PC-3 (cell line): Measurements from ENCODE around the gene SPRTN. TPM values are rescaled to one million over a fixed set of nuclear protein-coding genes. Genes with fewer than 3 reads are reported as not detected.

Experiments used
- ATAC-seq: fragments of 200-7000 bp; cut with Tn5 transposase; 2 replicates; pipeline ENCODE4 v1.9.1; 2020; ENCODE audit warnings: mild to moderate bottlenecking, moderate library complexity
- BruUV-seq: library from RNA; stranded (reverse); fragments of 400-500 nt; replicated peaks from 2 replicates; lab custom pipeline; 2021; lab: Mats Ljungman, UMichigan
- CTCF ChIA-PET: fragments of 300-600 bp; sonication (Branson Sonifier 250); formaldehyde crosslinking; loops from one replicate; lab custom pipeline; 2022; ENCODE audit warnings: antibody characterized with exemption; lab: Charles Lee
- POLR2A ChIA-PET: fragments of 300-600 bp; sonication (Branson Sonifier 250); formaldehyde crosslinking; loops from one replicate; lab custom pipeline; 2022; ENCODE audit warnings: antibody characterized with exemption; ENCODE audit not compliant: unreplicated experiment; lab: Charles Lee
- DNase-seq: peaks from one replicate; pipeline ENCODE4 v3.0.0-alpha.2; 2015
- H2AFZ ChIP-seq: fragments of 300-600 bp; sonication (generic); 2 replicates; pipeline ENCODE4 v1.6.0; 2016; ENCODE audit warnings: antibody characterized with exemption, low read length
- H3F3A ChIP-seq: fragments of 300-600 bp; sonication (generic); one replicate; pipeline ENCODE4 v1.6.0; 2017; ENCODE audit warnings: antibody characterized with exemption, low read length, control low read depth, mild to moderate bottlenecking; ENCODE audit not compliant: unreplicated experiment
- H3K27ac ChIP-seq: fragments of 300-600 bp; sonication (generic); 2 replicates; pipeline ENCODE4 v1.5.1; 2016; ENCODE audit warnings: mild to moderate bottlenecking, low read length
- H3K27me3 ChIP-seq: fragments of 300-600 bp; sonication (generic); 2 replicates; pipeline ENCODE4 v1.6.1; 2016; ENCODE audit warnings: low read length, mixed read lengths
- H3K36me3 ChIP-seq: fragments of 300-600 bp; sonication (generic); 2 replicates; pipeline ENCODE4 v1.6.1; 2016; ENCODE audit warnings: low read depth, mixed run types, low read length, mixed read lengths
- H3K4me1 ChIP-seq: fragments of 300-600 bp; sonication (generic); 2 replicates; pipeline ENCODE4 v1.5.1; 2016; ENCODE audit warnings: low read length; ENCODE audit not compliant: insufficient read depth
- H3K4me2 ChIP-seq: fragments of 300-600 bp; sonication (generic); 2 replicates; pipeline ENCODE4 v1.6.0; 2016; ENCODE audit warnings: low read length
- H3K4me3 ChIP-seq: fragments of 300-600 bp; sonication (generic); 2 replicates; pipeline ENCODE4 v1.5.1; 2016; ENCODE audit warnings: mild to moderate bottlenecking, low read length, mixed read lengths
- H3K79me2 ChIP-seq: fragments of 300-600 bp; sonication (generic); 2 replicates; pipeline ENCODE4 v1.6.1; 2017; ENCODE audit warnings: low read length, mixed read lengths
- H3K9ac ChIP-seq: fragments of 300-600 bp; sonication (generic); 2 replicates; pipeline ENCODE4 v1.6.0; 2016; ENCODE audit warnings: mild to moderate bottlenecking, low read length
- H3K9me2 ChIP-seq: fragments of 300-600 bp; sonication (generic); replicated peaks from 2 replicates; pipeline ENCODE4 v1.6.1; 2016; ENCODE audit warnings: mixed run types, low read length, mixed read lengths
- H3K9me3 ChIP-seq: fragments of 300-600 bp; sonication (generic); 2 replicates; pipeline ENCODE4 v1.6.1; 2016; ENCODE audit warnings: low read length, mixed read lengths
- H4K20me1 ChIP-seq: fragments of 300-600 bp; sonication (generic); 2 replicates; pipeline ENCODE4 v1.6.1; 2016; ENCODE audit warnings: low read length, mixed read lengths
- CTCF ChIP-seq: fragments of 300-600 bp; sonication (generic); conservative IDR thresholded peaks from 2 replicates; pipeline ENCODE4 v1.5.1; 2017; ENCODE audit warnings: antibody characterized with exemption, low read depth, mild to moderate bottlenecking, low read length
- EZH2 ChIP-seq: fragments of 300-600 bp; sonication (generic); IDR thresholded peaks from one replicate; pipeline ENCODE4 v1.6.1; 2017; ENCODE audit warnings: antibody characterized with exemption, mild to moderate bottlenecking, low read length; ENCODE audit not compliant: unreplicated experiment
- EZH2phosphoT487 ChIP-seq: fragments of 300-600 bp; sonication (generic); IDR thresholded peaks from 2 replicates; pipeline ENCODE4 v1.6.1; 2018; ENCODE audit warnings: mild to moderate bottlenecking, antibody characterized with exemption, low read length, borderline replicate concordance
- intact Hi-C: fragments of 100-400 bp; cut with micrococcal nuclease; formaldehyde crosslinking; loops from 2 replicates; pipeline ENCODE4 v1.9.0; 2023
- total RNA-seq: library from RNA; depleted of rRNA; stranded (reverse); fragments of >200 nt; gene quantifications from 2 replicates; pipeline ENCODE4 v1.2.3, GENCODE V29; 2014

The SPRTN gene
- total RNA-seq, 1 experiment from 2014 or later, result 27.8 TPM

GRCh38 chr1:231317306-231318014, 20.6 kb upstream of the SPRTN start:
- Histone ChIP-seq H4K20me1 (no peaks in the 10 kb centered on the region), H3F3A (no peaks in the 10 kb centered on the region), H3K27ac (no peak overlapping the region), H3K9me2 (no peaks in the 10 kb centered on the region), H3K79me2 (no peaks in the 10 kb centered on the region), H3K9ac (no peak overlapping the region), H3K9me3 (no peaks in the 10 kb centered on the region), H2AFZ (no peak overlapping the region), H3K27me3 (no peaks in the 10 kb centered on the region), H3K4me3 (no peak overlapping the region), H3K36me3 (no peaks in the 10 kb centered on the region), H3K4me1 (no peaks in the 10 kb centered on the region), H3K4me2 (no peak overlapping the region)
- TF ChIP-seq EZH2phosphoT487, result no peak
- TF ChIP-seq EZH2, result no peak
- no peak for TF ChIP-seq CTCF
- no peak for ATAC-seq
- no TSS peak for BruUV-seq
- no peak for DNase-seq
- ChIA-PET CTCF (no interaction called here), POLR2A (no interaction called here)
- intact Hi-C loops, result no loop called here

DNA sequence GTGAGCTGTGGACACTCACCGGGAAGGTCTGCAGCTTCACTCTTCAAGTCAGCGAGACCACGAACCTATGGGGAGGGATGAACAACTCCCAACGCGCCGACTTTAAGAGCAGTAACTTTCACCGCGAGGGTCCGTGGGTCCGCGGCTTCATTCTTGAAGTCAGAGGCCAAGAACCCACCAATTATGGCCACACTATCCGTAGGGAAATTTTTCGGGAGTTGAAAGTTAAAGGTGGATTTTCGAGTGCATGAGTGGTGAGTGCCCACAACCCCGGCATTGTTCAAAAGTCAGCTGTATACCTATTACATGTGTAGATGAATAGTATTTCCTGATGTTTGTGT, 20.1 kb upstream of the SPRTN start:
- no peak for TF ChIP-seq EZH2phosphoT487
- no peak for TF ChIP-seq EZH2
- no peak for TF ChIP-seq CTCF
- Histone ChIP-seq H3K9me2 (no peaks in the 10 kb centered on the region), H3K79me2 (no peaks in the 10 kb centered on the region), H3K4me1 (no peaks in the 10 kb centered on the region), H3K9me3 (no peaks in the 10 kb centered on the region), H3K27ac (no peak overlapping the region), H3K27me3 (no peaks in the 10 kb centered on the region), H3K9ac (no peak overlapping the region), H3F3A (no peaks in the 10 kb centered on the region), H3K4me3 (no peak overlapping the region), H4K20me1 (no peaks in the 10 kb centered on the region), H3K36me3 (no peaks in the 10 kb centered on the region), H3K4me2 (no peak overlapping the region), H2AFZ (no peak overlapping the region)
- ChIA-PET CTCF (no interaction called here), POLR2A (no interaction called here)
- ATAC-seq (no peak), DNase-seq (no peak)
- BruUV-seq, result no TSS peak
- intact Hi-C loops, result no loop called here

- H3K9me3 ChIP-seq, result no peaks in the 10 kb centered on the region
- H4K20me1 ChIP-seq, result no peaks in the 10 kb centered on the region
- H3K27me3 ChIP-seq, result no peaks in the 10 kb centered on the region
- no peaks in the 10 kb centered on the region for H3K9me2 ChIP-seq
- TF ChIP-seq EZH2phosphoT487 (no peak), EZH2 (no peak)
- ATAC-seq (no peak), DNase-seq (no peak)
- H3K79me2 ChIP-seq, result no peaks in the 10 kb centered on the region
- no peak overlapping the region for H3K4me3 ChIP-seq
- H2AFZ ChIP-seq, result no peak overlapping the region
- no peak overlapping the region for H3K4me2 ChIP-seq
- no peak overlapping the region for H3K27ac ChIP-seq
- ChIA-PET CTCF (no interaction called here), POLR2A (no interaction called here)
- intact Hi-C loops, result no loop called here
- no peaks in the 10 kb centered on the region for H3K4me1 ChIP-seq
- H3K36me3 ChIP-seq, result no peaks in the 10 kb centered on the region
- H3K9ac ChIP-seq, result no peak overlapping the region
- BruUV-seq, result no TSS peak
- H3F3A ChIP-seq, result no peaks in the 10 kb centered on the region
Measured at GRCh38 chr1:231318568-231318967, 19.5 kb upstream of the SPRTN start.
